CD4-positive, alpha-beta memory T cell (primary cell): ENCODE data around the gene AXIN1. TPM values are rescaled to one million over a fixed set of nuclear protein-coding genes. Genes with fewer than 3 reads are reported as not detected.
"Not testable (repeated sequence)": the region's sequence is repeated elsewhere in the genome, so short reads cannot be mapped to it uniquely, and the experiment has no call there.

Experiments
- CTCF ChIA-PET: fragments of 350-600 bp; sonication (Branson Sonifier 250); formaldehyde crosslinking; loops from one replicate; lab custom pipeline; 2021; ENCODE audit warnings: inconsistent platforms; ENCODE audit not compliant: partially characterized antibody; lab: Charles Lee
- POLR2A ChIA-PET: fragments of 350-600 bp; sonication (Branson Sonifier 250); formaldehyde crosslinking; loops from one replicate; lab custom pipeline; 2021; ENCODE audit not compliant: partially characterized antibody; lab: Charles Lee
- DNase-seq, 5 donors: peaks; one replicate each; pipeline versions ENCODE4 v3.0.0 to v3.0.0-alpha.2; 2020 to 2022; ENCODE audit warnings: mixed read lengths in 1 of 5
- H3K27ac ChIP-seq: one replicate; pipeline ENCODE4 v1.7.0; 2013; ENCODE audit warnings: low read depth, low read length
- H3K27me3 ChIP-seq: 2 replicates; pipeline ENCODE4 v1.7.0; 2013; ENCODE audit warnings: mild to moderate bottlenecking, low read length, moderate library complexity; ENCODE audit not compliant: insufficient read depth
- H3K36me3 ChIP-seq: 2 replicates; pipeline ENCODE4 v1.7.0; 2013; ENCODE audit warnings: mild to moderate bottlenecking, low read length, moderate library complexity; ENCODE audit not compliant: insufficient read depth
- H3K4me1 ChIP-seq: 2 replicates; pipeline ENCODE4 v1.7.0; 2013; ENCODE audit warnings: mild to moderate bottlenecking, low read length, moderate library complexity; ENCODE audit not compliant: insufficient read depth
- H3K4me3 ChIP-seq, 2 donors: one replicate each; pipeline ENCODE4 v1.7.0; 2013; ENCODE audit warnings: low read length in 2 of 2, mild to moderate bottlenecking in 1 of 2
- H3K9me3 ChIP-seq, 2 donors: one replicate each; pipeline ENCODE4 v1.7.0; 2013; ENCODE audit warnings: low read length in 2 of 2, control low read depth in 1 of 2; ENCODE audit not compliant: control insufficient read depth in 1 of 2
- H3K27ac Mint-ChIP-seq, 7 donors: one replicate each; pipeline ENCODE4 v1.8.0; 2020 to 2021; ENCODE audit warnings: mixed read lengths in 7 of 7, mild to moderate bottlenecking in 6 of 7, inconsistent platforms in 3 of 7, moderate library complexity in 3 of 7
- H3K27me3 Mint-ChIP-seq, 2 donors: one replicate each; pipeline ENCODE4 v1.8.0; 2020 to 2021; ENCODE audit warnings: mixed read lengths in 2 of 2
- H3K36me3 Mint-ChIP-seq, 2 donors: one replicate each; pipeline ENCODE4 v1.8.0; 2020 to 2021; ENCODE audit warnings: mixed read lengths in 2 of 2, inconsistent platforms in 1 of 2, mild to moderate bottlenecking in 1 of 2
- H3K4me1 Mint-ChIP-seq, 4 donors: one replicate each; pipeline ENCODE4 v1.8.0; 2020 to 2021; ENCODE audit warnings: mixed read lengths in 4 of 4, mild to moderate bottlenecking in 1 of 4
- H3K4me3 Mint-ChIP-seq, 8 donors: one replicate each; pipeline ENCODE4 v1.8.0; 2020 to 2021; ENCODE audit warnings: mixed read lengths in 8 of 8, mild to moderate bottlenecking in 7 of 8, moderate library complexity in 6 of 8, inconsistent platforms in 3 of 8
- H3K9me3 Mint-ChIP-seq, 8 donors: one replicate each; pipeline ENCODE4 v1.8.0; 2020 to 2021; ENCODE audit warnings: mixed read lengths in 8 of 8, mild to moderate bottlenecking in 5 of 8, inconsistent platforms in 3 of 8, moderate library complexity in 1 of 8
- intact Hi-C: fragments of 100-400 bp; cut with micrococcal nuclease; formaldehyde crosslinking; loops from one replicate; pipeline ENCODE4 v1.15.1; 2023
- polyA plus RNA-seq, 2 donors: library from polyadenylated mRNA; unstranded; fragments of 300-500 nt; fragmentation: Illumina TruSeq; gene quantifications; one replicate each; pipeline ENCODE4 v1.2.3, GENCODE V29; 2021
- total RNA-seq, 2 experiments: library from RNA; stranded (reverse); gene quantifications; one replicate each; pipeline ENCODE4 v1.2.3, GENCODE V29; 2021

AXIN1 gene
- total and polyA plus RNA-seq, 4 experiments from 2014 or later = 0.67 to 43.0 (median 23.2) TPM

DNA sequence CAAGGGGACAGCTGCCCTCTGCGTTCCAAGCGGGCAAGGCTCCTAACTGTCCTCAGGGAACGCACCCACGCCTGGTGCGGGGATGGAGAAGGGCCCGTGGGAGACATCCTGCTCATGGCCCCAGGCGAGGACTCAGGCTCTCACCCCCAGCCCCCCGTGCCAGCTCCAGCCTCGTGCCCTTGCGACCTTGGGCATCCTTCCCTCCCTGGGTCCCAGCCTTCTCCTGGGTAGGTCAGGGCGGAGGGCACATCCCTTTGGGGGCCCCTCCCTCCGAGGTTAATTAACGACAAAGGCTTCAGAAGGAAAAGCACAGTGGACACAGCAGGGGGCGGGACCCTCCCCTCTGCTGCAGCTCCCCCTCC is 26.3 kb upstream of the AXIN1 start:
- Histone ChIP-seq H3K4me1 (peaks cover 35% of the 10 kb centered on the region), H3K36me3 (peaks cover 14% of the 10 kb centered on the region), H3K27ac (no peak overlapping the region), H3K9me3 (no peaks in the 10 kb centered on the region), H3K27me3 (no peaks in the 10 kb centered on the region), H3K4me3 (no peak overlapping the region)
- CTCF ChIA-PET = no interaction called here
- peaks cover 0 to 8% of the 10 kb centered on the region in 2 donors for H3K36me3 Mint-ChIP-seq
- H3K27me3 Mint-ChIP-seq = no peaks in the 10 kb centered on the region
- DNase-seq = no peak
- H3K27ac Mint-ChIP-seq = peak overlapping the region in 2 of 7 donors; percentile 35 to 55
- POLR2A ChIA-PET = no interaction called here
- intact Hi-C loops = loop anchor here (10.0 kb wide), 1 partner anchor 206 kb away; no protein-coding TSS in a partner anchor
- H3K4me3 Mint-ChIP-seq = peak overlapping the region in 1 of 8 donors; percentile 35
- peaks cover 0 to 1% (median 0%) of the 10 kb centered on the region in 8 donors for H3K9me3 Mint-ChIP-seq
- H3K4me1 Mint-ChIP-seq = peaks cover 10 to 31% (median 20%) of the 10 kb centered on the region in 4 donors

DNA sequence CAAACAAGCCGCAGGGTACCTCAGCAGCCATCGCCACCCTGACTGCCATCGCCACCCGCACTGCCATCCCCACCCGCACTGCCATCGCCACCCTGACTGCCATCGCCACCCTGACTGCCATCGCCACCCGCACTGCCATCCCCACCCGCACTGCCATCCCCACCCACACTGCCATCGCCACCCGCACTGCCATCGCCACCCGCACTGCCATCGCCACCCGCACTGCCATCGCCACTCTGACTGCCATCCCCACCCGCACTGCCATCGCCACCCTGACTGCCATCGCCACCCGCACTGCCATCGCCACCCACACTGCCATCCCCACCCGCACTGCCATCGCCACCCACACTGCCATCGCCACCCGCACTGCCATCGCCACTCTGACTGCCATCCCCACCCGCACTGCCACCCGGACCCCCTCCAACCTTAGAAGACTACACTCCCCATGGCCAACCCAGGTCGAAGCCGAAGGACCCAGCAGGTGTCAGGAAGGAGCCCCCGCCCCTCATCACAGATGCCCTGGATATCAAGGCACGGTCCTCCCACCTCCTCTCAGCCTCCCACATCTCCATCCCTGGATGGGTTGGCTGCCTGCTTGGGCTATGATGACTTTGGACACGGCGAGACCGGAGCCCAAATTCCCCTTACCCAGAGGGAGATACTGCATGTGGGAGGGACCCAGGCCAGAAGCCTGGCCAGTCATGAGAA is 25.7 kb upstream of the AXIN1 start:
- H3K27me3 Mint-ChIP-seq, H3K4me3 ChIP-seq, CTCF ChIA-PET, H3K9me3 Mint-ChIP-seq, H3K4me3 Mint-ChIP-seq, H3K27me3 ChIP-seq, DNase-seq, H3K27ac ChIP-seq, H3K9me3 ChIP-seq, POLR2A ChIA-PET: not testable (repeated sequence)
- Histone ChIP-seq H3K36me3 (peaks cover 15% of the 10 kb centered on the region), H3K4me1 (peaks cover 30% of the 10 kb centered on the region)
- intact Hi-C loops = loop anchor here (10.0 kb wide), 1 partner anchor 207 kb away; no protein-coding TSS in a partner anchor
- Mint-ChIP-seq H3K4me1 (peaks cover 7 to 26% (median 16%) of the 10 kb centered on the region in 4 donors), H3K36me3 (peaks cover 0 to 12% of the 10 kb centered on the region in 2 donors), H3K27ac (peak overlapping the region in 3 of 7 donors; percentile 22 to 55 (median 37))

DNA sequence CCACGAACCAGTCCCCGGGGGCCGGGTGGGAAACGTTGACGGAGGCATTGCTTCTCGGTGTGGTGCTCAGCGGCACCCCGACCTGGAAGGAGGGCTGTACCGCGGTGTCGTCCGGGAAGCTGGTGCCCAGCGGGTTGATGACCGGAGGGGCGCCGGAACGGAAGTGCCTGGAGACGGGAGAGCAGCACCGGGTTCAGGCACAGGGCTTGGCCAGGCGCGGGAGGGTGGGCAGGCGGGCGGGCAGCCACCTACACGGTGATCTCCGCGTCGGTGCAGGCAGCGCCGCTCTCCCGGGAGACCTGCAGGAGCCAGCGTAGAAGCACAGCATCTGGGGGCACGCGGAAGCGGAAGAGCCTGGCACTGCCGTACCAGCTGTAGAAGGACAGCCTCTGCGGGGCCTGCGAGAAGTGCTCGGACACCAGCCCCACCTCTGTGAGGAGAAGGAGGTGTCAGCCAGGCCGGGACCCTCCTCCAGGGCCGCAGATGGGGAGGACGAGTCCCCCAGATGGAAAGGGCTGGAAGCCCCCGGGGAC is 25.0 kb upstream of the AXIN1 start:
- Mint-ChIP-seq H3K36me3 (peaks cover 0 to 11% of the 10 kb centered on the region in 2 donors), H3K4me3 (no peak overlapping the region), H3K9me3 (no peaks in the 10 kb centered on the region), H3K27ac (no peak overlapping the region), H3K27me3 (no peaks in the 10 kb centered on the region), H3K4me1 (peaks cover 2 to 18% (median 10%) of the 10 kb centered on the region in 4 donors)
- DNase-seq = no peak
- peaks cover 24% of the 10 kb centered on the region for H3K4me1 ChIP-seq
- no peak overlapping the region for H3K4me3 ChIP-seq
- no peak overlapping the region for H3K27ac ChIP-seq
- H3K36me3 ChIP-seq = peaks cover 21% of the 10 kb centered on the region
- no peaks in the 10 kb centered on the region for H3K9me3 ChIP-seq
- intact Hi-C loops = loop anchor here (10.0 kb wide), 1 partner anchor 207 kb away; no protein-coding TSS in a partner anchor
- no peaks in the 10 kb centered on the region for H3K27me3 ChIP-seq
- CTCF ChIA-PET = no interaction called here
- POLR2A ChIA-PET = no interaction called here

DNA sequence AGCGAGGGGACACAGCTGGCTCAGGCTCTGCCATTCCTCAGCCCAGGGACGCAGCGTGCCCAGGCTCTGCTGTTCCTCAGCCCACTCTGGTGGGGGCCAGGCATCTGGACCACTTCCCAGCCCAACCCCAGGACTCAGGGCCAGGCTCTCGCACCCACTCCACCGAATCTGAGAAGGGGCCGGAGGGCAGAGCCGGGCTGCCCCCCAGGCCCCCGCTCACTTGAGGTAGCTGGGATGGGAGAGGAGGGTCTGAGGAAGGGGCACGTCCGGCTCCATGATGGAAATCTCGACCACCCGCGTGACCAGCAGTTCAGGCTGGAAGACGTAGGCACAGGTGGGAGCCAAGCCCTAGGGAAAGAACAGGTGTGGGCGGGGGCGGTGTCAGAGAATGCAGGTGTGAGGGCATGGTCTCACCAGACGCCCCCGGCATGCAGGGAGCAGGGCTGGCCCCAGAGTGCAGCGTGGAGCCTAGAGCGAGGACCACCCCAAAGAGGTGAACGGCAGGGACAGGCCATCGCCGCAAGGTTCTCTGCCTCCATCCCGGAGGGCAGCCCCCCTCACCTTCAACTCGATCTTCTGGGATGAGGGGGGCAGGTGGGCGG is 24.4 kb upstream of the AXIN1 start:
- no peak overlapping the region for H3K27ac ChIP-seq
- no peak overlapping the region for H3K4me3 ChIP-seq
- CTCF ChIA-PET = no interaction called here
- POLR2A ChIA-PET = no interaction called here
- peak overlapping the region in 1 of 8 donors; percentile 66 for H3K4me3 Mint-ChIP-seq
- no peaks in the 10 kb centered on the region for H3K9me3 Mint-ChIP-seq
- H3K36me3 Mint-ChIP-seq = peaks cover 0 to 16% of the 10 kb centered on the region in 2 donors
- H3K36me3 ChIP-seq = peaks cover 21% of the 10 kb centered on the region
- no peaks in the 10 kb centered on the region for H3K9me3 ChIP-seq
- H3K27ac Mint-ChIP-seq = peak overlapping the region in 1 of 7 donors; percentile 72
- H3K4me1 Mint-ChIP-seq = peaks cover 1 to 17% (median 10%) of the 10 kb centered on the region in 4 donors
- no peak for DNase-seq
- intact Hi-C loops = loop anchor here (10.0 kb wide), 1 partner anchor 208 kb away; no protein-coding TSS in a partner anchor
- H3K27me3 ChIP-seq = no peaks in the 10 kb centered on the region
- no peaks in the 10 kb centered on the region for H3K27me3 Mint-ChIP-seq
- H3K4me1 ChIP-seq = peaks cover 24% of the 10 kb centered on the region

DNA sequence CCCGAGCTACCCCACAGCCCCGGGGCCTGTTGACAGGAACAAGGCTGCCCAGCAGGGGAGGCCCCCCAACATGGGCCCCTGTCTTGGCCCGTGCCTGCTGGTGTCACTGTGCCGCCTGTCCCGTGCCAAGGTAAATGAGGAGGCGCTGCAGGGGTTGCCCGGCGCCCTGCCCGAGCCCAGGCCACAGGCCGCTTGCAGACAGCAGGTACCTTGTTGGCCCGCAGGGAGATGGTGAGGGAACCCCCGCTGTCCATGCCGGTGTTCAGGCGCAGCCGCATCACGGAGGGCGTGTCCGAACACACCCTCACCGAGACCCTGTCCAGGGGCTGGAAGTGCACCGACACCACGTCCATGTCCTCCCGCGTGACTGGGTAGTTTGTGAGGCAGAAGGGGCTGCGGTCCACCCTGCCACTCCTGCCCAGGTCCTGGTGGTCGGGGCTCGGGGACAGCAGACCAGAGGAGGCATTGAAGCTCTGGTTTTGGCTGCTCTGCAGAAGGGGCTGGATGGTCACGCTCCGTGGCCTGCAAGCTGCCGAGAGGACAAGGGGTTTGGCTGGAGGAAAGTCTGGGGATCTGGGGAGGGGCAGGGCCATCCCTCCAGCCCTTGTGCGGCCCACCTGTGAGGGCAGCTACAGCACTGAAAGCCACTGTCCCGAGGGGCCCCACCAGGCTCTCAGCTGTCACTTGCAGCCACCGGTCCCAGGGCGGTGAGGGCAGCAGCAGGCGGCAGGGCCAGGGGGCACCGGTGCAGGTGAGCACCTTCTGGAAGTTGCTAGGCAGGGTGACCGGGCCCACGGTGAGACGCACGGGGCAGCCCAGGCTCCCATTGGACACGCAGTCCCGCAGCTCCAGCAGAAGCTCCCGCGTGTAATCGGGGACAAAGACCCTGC is 23.6 kb upstream of the AXIN1 start:
- ChIA-PET POLR2A (no interaction called here), CTCF (interaction anchor here (0.7 kb wide), 1 partner anchor 41 kb away, joined by 3 read pairs; no protein-coding TSS in a partner anchor)
- intact Hi-C loops = loop anchor here (10.0 kb wide), 1 partner anchor 209 kb away; no protein-coding TSS in a partner anchor
- H3K4me3 ChIP-seq = no peak overlapping the region
- H3K36me3 Mint-ChIP-seq = peaks cover 0 to 17% of the 10 kb centered on the region in 2 donors
- no peaks in the 10 kb centered on the region for H3K27me3 Mint-ChIP-seq
- H3K27ac ChIP-seq = no peak overlapping the region
- H3K4me1 ChIP-seq = peaks cover 31% of the 10 kb centered on the region
- no peaks in the 10 kb centered on the region for H3K9me3 Mint-ChIP-seq
- no peaks in the 10 kb centered on the region for H3K9me3 ChIP-seq
- no peaks in the 10 kb centered on the region for H3K27me3 ChIP-seq
- peaks cover 1 to 20% (median 12%) of the 10 kb centered on the region in 4 donors for H3K4me1 Mint-ChIP-seq
- H3K36me3 ChIP-seq = peaks cover 21% of the 10 kb centered on the region
- DNase-seq = no peak
- H3K27ac Mint-ChIP-seq = no peak overlapping the region
- no peak overlapping the region for H3K4me3 Mint-ChIP-seq

DNA sequence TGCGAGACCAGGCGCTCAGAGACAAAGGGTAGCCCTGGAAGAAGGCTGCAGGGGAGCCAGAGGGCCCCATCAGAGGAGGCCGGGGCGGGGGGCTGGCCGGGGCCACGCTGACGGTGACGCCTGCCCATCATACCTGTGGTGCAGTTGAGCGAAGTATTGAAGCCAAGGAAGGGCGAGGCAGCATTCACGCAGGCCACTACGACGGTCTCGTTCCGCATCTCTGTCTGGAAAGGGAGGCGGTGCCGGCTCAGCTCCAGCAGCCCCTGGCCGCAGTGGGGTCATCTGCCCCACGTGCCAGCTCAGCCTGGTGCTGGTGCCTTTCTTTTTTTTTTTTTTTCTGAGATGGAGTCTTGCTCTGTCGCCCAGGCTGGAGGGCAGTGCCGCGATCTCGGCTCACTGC is 22.7 kb upstream of the AXIN1 start:
- no peaks in the 10 kb centered on the region for H3K27me3 ChIP-seq
- Mint-ChIP-seq H3K36me3 (peaks cover 0 to 19% of the 10 kb centered on the region in 2 donors), H3K9me3 (no peaks in the 10 kb centered on the region), H3K4me1 (peaks cover 5 to 25% (median 17%) of the 10 kb centered on the region in 4 donors), H3K27me3 (no peaks in the 10 kb centered on the region), H3K4me3 (no peak overlapping the region), H3K27ac (no peak overlapping the region)
- peaks cover 21% of the 10 kb centered on the region for H3K36me3 ChIP-seq
- no peak overlapping the region for H3K4me3 ChIP-seq
- DNase-seq = no peak
- H3K27ac ChIP-seq = no peak overlapping the region
- ChIA-PET CTCF (interaction anchor here (0.7 kb wide), 1 partner anchor 42 kb away, joined by 3 read pairs; no protein-coding TSS in a partner anchor), POLR2A (no interaction called here)
- intact Hi-C loops = loop anchor here (10.0 kb wide), 1 partner anchor 210 kb away; no protein-coding TSS in a partner anchor
- H3K4me1 ChIP-seq = peaks cover 31% of the 10 kb centered on the region
- no peaks in the 10 kb centered on the region for H3K9me3 ChIP-seq
